ELF-1 (cell line): Measurements from ENCODE around the gene RALGPS1.

ENCODE experiments used
- DNase-seq: peaks from one replicate; pipeline ENCODE4 v3.0.0-alpha.2; 2016; ENCODE audit warnings: low read depth, low spot score

The RALGPS1 gene

GRCh38 chr9:127020036-127020801, 105.6 kb downstream of the RALGPS1 start:
- DNase-seq = no peak

GRCh38 chr9:127020802-127021078, 106.2 kb downstream of the RALGPS1 start:
- no peak for DNase-seq

- no peak for DNase-seq
Observed at GRCh38 chr9:127021664-127022363, 107.2 kb downstream of the RALGPS1 start.

- DNase-seq = no peak
Observed at GRCh38 chr9:127022913-127023660, 108.5 kb downstream of the RALGPS1 start.

- no peak for DNase-seq
Observed at GRCh38 chr9:127025042-127025441, 110.5 kb downstream of the RALGPS1 start.

- no peak for DNase-seq
Observed at GRCh38 chr9:127027694-127028093, 113.1 kb downstream of the RALGPS1 start.

- no peak for DNase-seq
Observed at GRCh38 chr9:127029548-127029947, 115.0 kb downstream of the RALGPS1 start.

GRCh38 chr9:127030814-127031740, 116.5 kb downstream of the RALGPS1 start:
- no peak for DNase-seq

GRCh38 chr9:127032256-127032655, 117.7 kb downstream of the RALGPS1 start:
- no peak for DNase-seq

- DNase-seq = no peak
Observed at GRCh38 chr9:127033061-127033460, 118.5 kb downstream of the RALGPS1 start.

GRCh38 chr9:127033789-127034188, 119.2 kb downstream of the RALGPS1 start:
- DNase-seq = no peak

GRCh38 chr9:127034691-127035090, 120.1 kb downstream of the RALGPS1 start:
- DNase-seq = no peak

GRCh38 chr9:127035423-127035822, 120.8 kb downstream of the RALGPS1 start:
- DNase-seq = no peak

GRCh38 chr9:127035948-127036347, 121.4 kb downstream of the RALGPS1 start:
- DNase-seq = no peak

- no peak for DNase-seq
Observed at GRCh38 chr9:127036437-127036836, 121.9 kb downstream of the RALGPS1 start.

- DNase-seq = no peak
Observed at GRCh38 chr9:127038531-127038930, 123.9 kb downstream of the RALGPS1 start.

- DNase-seq = no peak
Observed at GRCh38 chr9:127039492-127039891, 124.9 kb downstream of the RALGPS1 start.

GRCh38 chr9:127045148-127045547, 130.6 kb downstream of the RALGPS1 start:
- no peak for DNase-seq

GRCh38 chr9:127047971-127048370, 133.4 kb downstream of the RALGPS1 start:
- DNase-seq = no peak

- DNase-seq = no peak
Observed at GRCh38 chr9:127049044-127049443, 134.5 kb downstream of the RALGPS1 start.

- no peak for DNase-seq
Observed at GRCh38 chr9:127049581-127049980, 135.0 kb downstream of the RALGPS1 start.

- no peak for DNase-seq
Observed at GRCh38 chr9:127050152-127050551, 135.6 kb downstream of the RALGPS1 start.
